Smooth muscle cell of the brain vasculature (primary cell): ENCODE measurements around the gene ZFYVE28.

ENCODE experiments used
- DNase-seq: peaks from one replicate; pipeline ENCODE4 v3.0.0-alpha.2; 2012; ENCODE audit warnings: low read depth, low spot score

The ZFYVE28 gene

GRCh38 chr4:2304321-2304876, 114.0 kb downstream of the ZFYVE28 start:
- DNase-seq: no peak

- no peak for DNase-seq
Measured at GRCh38 chr4:2303686-2304320, 114.6 kb downstream of the ZFYVE28 start.

DNA sequence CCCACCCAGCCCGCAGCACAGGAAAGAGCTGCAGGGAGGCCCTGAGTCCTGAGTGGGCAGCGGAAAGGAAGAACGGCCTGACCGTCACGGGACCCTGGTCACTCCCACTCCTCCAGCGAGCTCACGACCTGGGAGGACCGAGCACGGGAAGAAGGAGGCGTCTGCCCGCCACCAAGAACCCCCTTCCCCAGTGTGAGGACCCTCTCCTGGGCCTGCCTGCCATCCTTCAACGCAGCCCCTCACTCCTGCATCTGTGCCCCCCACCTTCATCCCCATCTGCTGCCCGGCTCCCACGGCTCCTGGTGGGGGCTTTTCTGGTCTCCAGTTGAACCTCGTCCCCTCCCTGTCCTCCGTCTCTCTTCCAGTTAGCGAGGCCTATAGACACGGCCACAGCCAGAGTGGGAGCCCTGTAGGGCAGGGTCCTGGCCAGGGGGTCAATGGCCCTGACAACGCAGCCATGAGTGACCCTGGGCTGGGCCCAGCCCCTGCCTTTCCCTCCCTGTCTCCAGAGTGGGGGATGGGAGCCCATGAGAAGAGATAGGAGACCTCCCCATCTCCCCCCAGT, 115.2 kb downstream of the ZFYVE28 start:
- DNase-seq: no peak

DNA sequence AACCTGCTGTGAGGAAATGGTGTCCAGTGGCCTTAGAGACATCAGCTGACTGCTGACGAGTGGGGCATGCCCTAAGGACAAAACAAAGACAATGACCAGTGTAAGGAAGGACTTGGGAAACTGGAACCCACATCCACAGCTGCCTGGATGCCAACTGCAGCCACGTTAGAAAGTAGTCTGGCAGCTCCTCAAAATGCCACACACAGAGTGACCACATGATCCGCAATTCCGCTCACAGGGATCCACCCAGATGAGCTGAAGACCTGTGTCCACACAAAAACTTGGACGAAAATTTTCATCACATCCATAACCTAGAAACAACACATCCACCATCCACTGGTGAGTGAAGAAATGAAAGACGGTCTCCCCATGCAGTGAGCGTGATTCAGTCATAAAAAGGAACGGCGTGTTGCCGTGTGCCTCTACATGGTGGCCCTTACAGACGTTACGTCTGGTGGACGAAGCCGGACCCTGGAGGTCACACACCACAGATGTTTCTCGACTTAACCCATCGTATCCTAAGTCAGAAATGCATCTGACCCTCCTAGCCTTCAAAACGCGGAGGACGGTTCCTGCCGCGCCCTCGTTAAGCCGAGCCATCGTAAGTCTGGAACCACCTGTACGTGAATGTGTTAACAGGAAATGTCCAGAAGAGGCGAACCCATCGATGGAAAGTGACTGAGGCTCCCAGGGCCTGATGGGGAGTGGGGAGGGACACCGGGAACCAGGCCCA, 115.9 kb downstream of the ZFYVE28 start:
- no peak for DNase-seq

GRCh38 chr4:2301806-2302205, 116.6 kb downstream of the ZFYVE28 start:
- DNase-seq: no peak

DNA sequence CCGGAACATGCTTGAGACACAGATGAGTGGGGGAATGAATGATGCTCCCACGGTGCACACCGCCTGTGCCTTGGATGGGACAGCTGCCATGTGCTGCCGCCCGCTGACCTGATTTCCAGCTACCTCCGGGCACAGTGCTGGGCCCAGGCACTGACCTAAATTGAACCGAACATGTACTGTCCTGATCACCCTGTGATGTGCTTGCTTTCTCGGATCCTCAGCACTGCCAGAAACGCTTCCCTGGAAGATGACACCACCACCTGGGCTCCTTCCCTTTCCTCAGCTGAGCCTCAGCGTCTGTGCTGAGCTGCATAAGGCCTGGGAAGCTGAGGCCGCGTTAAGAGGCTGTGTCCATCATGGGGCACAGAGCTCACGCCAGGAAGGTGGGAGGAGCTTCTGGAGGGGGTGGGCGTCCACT, 117.2 kb downstream of the ZFYVE28 start:
- no peak for DNase-seq

GRCh38 chr4:2300431-2301224, 117.8 kb downstream of the ZFYVE28 start:
- no peak for DNase-seq

GRCh38 chr4:2299794-2300193, 118.7 kb downstream of the ZFYVE28 start:
- DNase-seq: no peak

GRCh38 chr4:2298532-2298991, 119.9 kb downstream of the ZFYVE28 start:
- DNase-seq: no peak

DNA sequence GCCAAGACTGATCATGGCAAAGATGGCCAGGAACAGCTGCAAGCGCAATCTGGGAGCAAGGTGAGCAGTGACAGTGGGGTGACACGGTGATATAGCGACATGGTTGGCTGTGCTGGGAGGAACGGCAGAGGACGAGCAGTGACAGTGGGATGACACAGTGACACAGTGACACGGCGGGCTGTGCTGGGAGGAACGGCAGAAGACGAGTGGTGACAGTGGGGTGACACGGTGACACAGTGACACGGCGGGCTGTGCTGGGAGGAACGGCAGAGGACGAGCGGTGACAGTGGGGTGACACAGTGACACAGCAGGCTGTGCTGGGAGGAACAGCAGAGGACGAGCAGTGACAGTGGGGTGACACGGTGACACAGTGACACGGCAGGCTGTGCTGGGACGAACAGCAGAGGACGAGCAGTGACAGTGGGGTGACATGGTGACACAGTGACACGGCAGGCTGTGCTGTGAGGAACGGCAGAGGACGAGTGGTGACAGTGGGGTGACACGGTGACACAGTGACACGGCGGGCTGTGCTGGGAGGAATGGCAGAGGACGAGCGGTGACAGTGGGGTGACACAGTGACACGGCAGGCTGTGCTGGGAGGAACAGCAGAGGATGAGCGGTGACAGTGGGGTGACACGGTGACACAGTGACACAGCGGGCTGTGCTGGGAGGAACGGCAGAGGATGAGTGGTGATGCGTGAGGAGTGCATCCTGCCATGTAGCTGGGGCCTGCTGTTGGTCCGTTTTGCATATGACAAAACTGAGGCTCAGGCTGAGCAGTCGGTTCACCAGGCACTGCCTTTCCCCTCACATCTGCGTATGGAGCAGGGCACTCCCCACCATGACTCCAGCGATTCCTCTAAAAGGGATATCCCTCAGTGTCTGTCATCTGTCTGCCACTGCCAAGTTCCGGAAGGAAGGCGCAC, 120.6 kb downstream of the ZFYVE28 start:
- DNase-seq: no peak

GRCh38 chr4:2296631-2297601, 121.5 kb downstream of the ZFYVE28 start:
- DNase-seq: no peak

GRCh38 chr4:2295900-2296442, 122.5 kb downstream of the ZFYVE28 start:
- no peak for DNase-seq

DNA sequence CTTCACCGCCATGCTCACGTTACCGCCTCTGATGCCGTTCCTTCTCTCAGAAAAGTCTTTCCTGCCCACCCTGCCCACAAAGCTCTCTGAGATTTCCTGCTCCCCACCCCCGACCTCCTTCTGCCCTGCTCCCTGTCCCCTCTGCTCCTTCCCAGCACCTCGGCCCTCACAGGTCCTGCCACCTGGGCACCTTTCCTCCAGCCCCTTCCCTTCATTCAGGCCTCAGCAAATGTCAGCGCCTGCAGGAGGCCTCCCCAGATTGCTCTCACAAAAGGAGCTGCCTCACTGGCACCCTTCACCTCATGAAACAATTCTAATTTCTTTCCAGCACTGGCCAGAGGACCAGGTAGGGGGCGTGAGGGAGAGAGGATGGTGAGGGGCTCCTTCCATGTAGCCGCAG, 122.9 kb downstream of the ZFYVE28 start:
- DNase-seq: no peak

DNA sequence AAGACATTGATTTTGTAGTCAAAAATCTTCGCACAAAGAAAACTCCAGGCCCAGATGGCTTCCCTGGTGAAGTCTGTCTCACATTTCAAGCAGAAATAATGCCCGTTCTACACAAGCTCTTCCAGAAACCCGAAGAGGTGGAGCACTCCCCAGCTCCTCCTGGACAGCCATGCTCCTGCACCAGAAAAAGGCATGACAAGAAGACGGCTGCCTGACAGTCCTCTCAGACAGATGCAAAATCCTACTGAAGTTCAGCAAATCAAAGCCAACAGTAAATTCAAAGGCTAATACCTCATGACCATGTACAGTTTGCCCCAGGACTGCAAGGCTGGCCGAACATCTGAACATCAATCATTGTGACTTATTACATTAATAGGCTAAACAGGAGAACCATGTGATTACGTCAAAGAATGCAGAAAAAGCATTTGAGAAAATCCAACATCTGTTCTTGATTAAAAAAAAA, 125.8 kb downstream of the ZFYVE28 start:
- no peak for DNase-seq

GRCh38 chr4:2291705-2292645, 126.5 kb downstream of the ZFYVE28 start:
- DNase-seq: no peak

DNA sequence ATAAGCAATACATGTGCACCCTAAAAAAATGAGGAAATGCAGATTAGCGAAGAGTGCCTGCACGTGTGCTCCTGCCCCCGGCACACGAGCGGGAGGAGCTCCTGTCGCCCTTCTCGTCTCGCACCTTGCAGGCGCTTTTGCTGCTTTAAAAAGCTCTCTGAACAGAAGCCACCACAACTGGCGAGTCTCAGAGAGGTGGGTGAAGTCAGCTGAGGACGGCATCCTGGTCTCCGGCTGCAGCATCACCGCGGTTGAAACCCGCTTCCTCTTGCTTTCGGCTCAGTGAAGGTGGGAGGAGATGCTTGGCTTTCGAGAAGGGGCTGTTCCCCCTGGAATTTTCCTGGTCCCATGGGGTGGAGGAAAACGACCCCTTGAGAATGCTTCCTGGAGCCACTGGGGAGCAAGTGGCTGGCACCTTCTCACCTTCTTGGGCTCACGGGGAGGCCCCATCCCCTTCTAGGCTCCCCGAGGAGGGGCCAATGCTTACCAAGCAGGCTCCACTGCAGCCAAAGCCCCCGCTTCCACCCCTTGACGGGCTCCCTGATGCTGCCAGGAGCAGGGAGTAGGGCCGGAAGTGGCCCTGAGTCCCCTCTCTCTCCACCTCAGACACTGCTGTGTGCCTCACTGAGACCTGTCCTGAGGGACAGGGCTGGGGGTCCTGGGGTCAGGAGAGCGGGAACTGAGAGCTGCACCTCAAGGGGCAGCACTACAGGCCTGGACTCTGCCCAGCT, 127.3 kb downstream of the ZFYVE28 start:
- DNase-seq: no peak

- no peak for DNase-seq
Measured at GRCh38 chr4:2290488-2290887, 128.0 kb downstream of the ZFYVE28 start.
